PC-9 (cell line): ENCODE data around the gene CXCL3. TPM values are rescaled to one million over a fixed set of nuclear protein-coding genes. Genes with fewer than 3 reads are reported as not detected.

Experiments
- BruUV-seq: library from RNA; stranded (reverse); fragments of 400-500 nt; replicated peaks from 2 replicates; lab custom pipeline; 2021; lab: Mats Ljungman, UMichigan
- CTCF ChIA-PET: fragments of 300-600 bp; sonication (Branson Sonifier 250); formaldehyde crosslinking; loops from one replicate; lab custom pipeline; 2022; ENCODE audit warnings: antibody characterized with exemption; lab: Charles Lee
- POLR2A ChIA-PET: fragments of 300-600 bp; sonication (Branson Sonifier 250); formaldehyde crosslinking; loops from one replicate; lab custom pipeline; 2022; ENCODE audit warnings: antibody characterized with exemption; ENCODE audit not compliant: unreplicated experiment; lab: Charles Lee
- DNase-seq, 2 experiments: peaks; one replicate each; pipeline versions ENCODE4 v3.0.0 to v3.0.0-alpha.2; 2015 to 2022; ENCODE audit warnings: mixed read lengths in 1 of 2
- H2AFZ ChIP-seq: fragments of 200-600 bp; sonication (generic); 2 replicates; pipeline ENCODE4 v1.8.1; 2017; ENCODE audit warnings: antibody characterized with exemption
- H3F3A ChIP-seq: fragments of 200-600 bp; sonication (generic); 2 replicates; pipeline ENCODE4 v1.8.1; 2017; ENCODE audit warnings: antibody characterized with exemption, mild to moderate bottlenecking, low read depth; ENCODE audit not compliant: insufficient read depth
- H3K27ac ChIP-seq: fragments of 200-600 bp; sonication (generic); 2 replicates; pipeline ENCODE4 v1.6.1; 2016; ENCODE audit warnings: mixed run types
- H3K27me3 ChIP-seq: fragments of 200-600 bp; sonication (generic); 2 replicates; pipeline ENCODE4 v1.6.1; 2016; ENCODE audit warnings: low read depth, mixed run types; ENCODE audit not compliant: insufficient read depth
- H3K36me3 ChIP-seq: fragments of 200-600 bp; sonication (generic); 2 replicates; pipeline ENCODE4 v1.6.1; 2016; ENCODE audit warnings: low read depth, mixed run types
- H3K4me1 ChIP-seq: fragments of 200-600 bp; sonication (generic); replicated peaks from 2 replicates; pipeline ENCODE4 v1.6.1; 2016; ENCODE audit warnings: mixed run types; ENCODE audit not compliant: insufficient read depth
- H3K4me2 ChIP-seq: fragments of 200-600 bp; sonication (generic); 2 replicates; pipeline ENCODE4 v1.6.1; 2017; ENCODE audit warnings: mixed run types
- H3K4me3 ChIP-seq: fragments of 200-600 bp; sonication (generic); 2 replicates; pipeline ENCODE4 v1.6.1; 2016; ENCODE audit warnings: mixed run types
- H3K79me2 ChIP-seq: fragments of 200-600 bp; sonication (generic); 2 replicates; pipeline ENCODE4 v1.6.1; 2017; ENCODE audit warnings: low read depth, mixed run types
- H3K9me2 ChIP-seq: fragments of 200-600 bp; sonication (generic); 2 replicates; pipeline ENCODE4 v1.8.1; 2017; ENCODE audit warnings: mild to moderate bottlenecking; ENCODE audit not compliant: insufficient read depth
- H3K9me3 ChIP-seq: fragments of 200-600 bp; sonication (generic); 2 replicates; pipeline ENCODE4 v1.8.1; 2016; ENCODE audit warnings: low read depth; ENCODE audit not compliant: insufficient read depth
- H4K20me1 ChIP-seq: fragments of 200-600 bp; sonication (generic); 2 replicates; pipeline ENCODE4 v1.8.1; 2017; ENCODE audit not compliant: insufficient read depth
- CTCF ChIP-seq: fragments of 200-600 bp; sonication (generic); conservative IDR thresholded peaks from 2 replicates; pipeline ENCODE4 v1.6.1; 2017; ENCODE audit warnings: mixed run types, antibody characterized with exemption, mild to moderate bottlenecking, moderate library complexity
- EZH2 ChIP-seq: fragments of 200-600 bp; sonication (generic); IDR thresholded peaks from 2 replicates; pipeline ENCODE4 v1.8.0; 2017; ENCODE audit warnings: antibody characterized with exemption, low read depth
- intact Hi-C: fragments of 100-400 bp; cut with micrococcal nuclease; formaldehyde crosslinking; loops from one replicate; pipeline ENCODE4 v1.10.0; 2022; ENCODE audit not compliant: unreplicated experiment
- total RNA-seq: library from RNA; stranded (reverse); gene quantifications from 2 replicates; pipeline ENCODE4 v1.2.3, GENCODE V29; 2021

The CXCL3 gene
- total RNA-seq, 1 experiment from 2014 or later, result not detected

DNA sequence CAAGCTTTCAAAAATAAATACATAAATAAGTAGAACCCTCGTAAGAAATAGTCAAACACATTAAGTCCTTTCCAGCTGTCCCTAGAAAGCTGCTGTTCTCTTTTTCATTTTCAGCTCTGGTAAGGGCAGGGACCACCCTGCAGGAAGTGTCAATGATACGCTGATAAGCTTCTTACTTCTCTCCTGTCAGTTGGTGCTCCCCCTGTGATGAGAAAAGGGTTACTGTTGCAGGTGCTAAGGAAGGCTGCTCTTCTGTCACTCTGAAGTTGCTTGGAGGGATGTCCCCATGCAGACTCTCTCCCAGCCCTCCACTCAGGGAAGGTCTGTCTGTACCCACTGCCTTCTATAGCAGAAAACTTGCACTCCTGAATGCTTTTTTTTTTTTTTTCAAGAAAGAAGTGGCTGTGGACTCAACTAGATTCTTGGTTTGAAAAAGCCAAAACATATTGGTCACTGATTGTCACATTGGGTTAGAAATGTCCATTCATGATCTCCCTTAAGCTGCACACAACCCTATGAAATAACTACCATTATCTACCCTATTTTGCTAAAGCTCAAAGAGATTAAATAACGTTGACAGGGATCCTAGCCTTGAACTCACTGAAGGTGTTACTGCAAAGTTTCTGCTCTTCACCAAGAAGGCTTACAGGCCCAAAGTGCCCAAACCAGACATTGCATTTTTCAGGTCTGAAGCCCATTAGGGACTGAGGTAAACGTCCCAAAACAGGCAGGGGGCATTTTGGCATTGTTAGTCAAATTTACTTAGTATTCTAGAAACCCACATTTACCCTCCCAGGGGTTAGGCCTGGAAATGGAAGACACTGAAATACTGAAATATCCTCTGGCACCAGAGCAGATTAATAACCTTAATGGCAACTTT lies 1.2 kb downstream of the CXCL3 start:
- H3K4me1 ChIP-seq, result peaks cover 6% of the 10 kb centered on the region; the same call in 1 of the 2 replicates
- BruUV-seq, result no TSS peak
- POLR2A ChIA-PET, result no interaction called here

GRCh38 chr4:74033739-74034138 lies 4.8 kb downstream of the CXCL3 start:
- TF ChIP-seq CTCF (no peak), EZH2 (no peak)
- no TSS peak for BruUV-seq
- ChIA-PET CTCF (no interaction called here), POLR2A (no interaction called here)
- Histone ChIP-seq H3K9me2 (no peaks in the 10 kb centered on the region), H3K4me2 (no peak overlapping the region), H3K27me3 (no peaks in the 10 kb centered on the region), H3K27ac (no peak overlapping the region), H3K9me3 (no peaks in the 10 kb centered on the region), H2AFZ (no peak overlapping the region), H3K4me3 (no peak overlapping the region), H3K4me1 (peaks cover 6% of the 10 kb centered on the region; the same call in 1 of the 2 replicates), H3K36me3 (no peaks in the 10 kb centered on the region), H3K79me2 (no peaks in the 10 kb centered on the region), H3F3A (no peaks in the 10 kb centered on the region), H4K20me1 (no peaks in the 10 kb centered on the region)
- intact Hi-C loops, result loop anchor here (10.0 kb wide), 1 partner anchor 369 kb away; no protein-coding TSS in a partner anchor
- no peak for DNase-seq

More for the DNA sequence above, 1.2 kb downstream of the CXCL3 start:
- Histone ChIP-seq H4K20me1 (no peaks in the 10 kb centered on the region), H3K4me3 (peak overlapping the region; percentile 79), H3K9me2 (no peaks in the 10 kb centered on the region), H3K27me3 (no peaks in the 10 kb centered on the region), H2AFZ (no peak overlapping the region), H3K4me2 (peak overlapping the region; percentile 89), H3K27ac (no peak overlapping the region), H3F3A (no peaks in the 10 kb centered on the region), H3K9me3 (no peaks in the 10 kb centered on the region), H3K79me2 (no peaks in the 10 kb centered on the region), H3K36me3 (no peaks in the 10 kb centered on the region)
- CTCF ChIA-PET, result interaction anchor here (0.6 kb wide), 1 partner anchor 258 kb away, joined by 3 read pairs; no protein-coding TSS in a partner anchor
- intact Hi-C loops, result loop anchor here (5.0 to 10.0 kb wide), 2 partner anchors 115 to 373 kb away; no protein-coding TSS in a partner anchor
- TF ChIP-seq CTCF (no peak), EZH2 (no peak)
- DNase-seq, result no peak

DNA sequence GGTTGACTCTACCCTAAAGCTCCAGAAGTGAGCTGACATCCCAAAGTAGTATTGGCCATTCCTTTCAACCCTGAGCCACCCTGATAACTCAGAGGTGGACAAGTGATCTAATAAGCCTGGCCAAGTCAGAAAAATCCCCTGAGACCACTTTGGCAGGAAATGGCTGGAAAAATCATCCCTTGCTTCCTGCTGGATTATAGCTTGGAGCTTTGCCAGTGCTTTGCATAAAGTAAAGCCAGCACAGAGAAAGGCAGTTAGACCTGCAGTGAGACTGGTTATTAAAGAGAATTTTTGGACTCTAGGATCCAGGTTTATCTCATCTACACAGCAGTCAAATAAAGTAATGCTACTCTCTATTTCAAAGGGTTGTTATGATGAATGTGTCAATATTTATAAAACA lies 6.4 kb downstream of the CXCL3 start:
- Histone ChIP-seq H3K27ac (no peak overlapping the region), H3K4me1 (no peaks in the 10 kb centered on the region), H4K20me1 (no peaks in the 10 kb centered on the region), H3K27me3 (no peaks in the 10 kb centered on the region), H3K79me2 (no peaks in the 10 kb centered on the region), H2AFZ (no peak overlapping the region), H3K9me2 (no peaks in the 10 kb centered on the region), H3K4me3 (no peak overlapping the region), H3F3A (no peaks in the 10 kb centered on the region), H3K4me2 (no peak overlapping the region), H3K9me3 (no peaks in the 10 kb centered on the region), H3K36me3 (no peaks in the 10 kb centered on the region)
- no peak for TF ChIP-seq CTCF
- no peak for TF ChIP-seq EZH2
- no peak for DNase-seq
- intact Hi-C loops, result loop anchor here (10.0 kb wide), 1 partner anchor 367 kb away; no protein-coding TSS in a partner anchor
- ChIA-PET CTCF (no interaction called here), POLR2A (no interaction called here)
- BruUV-seq, result no TSS peak
